Measurements from ENCODE around the gene ATAD1. TPM values are rescaled to one million over a fixed set of nuclear protein-coding genes. Genes with fewer than 3 reads are reported as not detected.

The ATAD1 gene
- polyA plus RNA-seq, 4 donors = 5.1 to 34.4 (median 11.4) TPM

GRCh38 chr10:87721781-87722180, 96.2 kb downstream of the ATAD1 start:
- no peak overlapping the region for H3K4me3 ChIP-seq (ENCODE audit: low read depth in 1 of 3, low read length in 3 of 3)
- H3K27ac ChIP-seq (ENCODE audit: low read depth in 1 of 3, low read length in 2 of 3) = no peak overlapping the region
- H3K36me3 ChIP-seq (ENCODE audit: control insufficient read depth in 3 of 3, insufficient read depth in 2 of 3, low read depth in 1 of 3, low read length in 3 of 3) = peaks cover 0 to 12% (median 5%) of the 10 kb centered on the region in 3 donors
- 88 to 94% (median 90%) methylated on average over 2 of the region's 2 CpGs for WGBS, 3 donors
- H3K4me1 ChIP-seq (ENCODE audit: control insufficient read depth in 3 of 3, insufficient read depth in 2 of 3, low read depth in 1 of 3, low read length in 2 of 3) = peaks cover 0 to 10% (median 2%) of the 10 kb centered on the region in 3 donors
- no peak for FAIRE-seq
- H3K27me3 ChIP-seq (ENCODE audit: control insufficient read depth in 3 of 3, insufficient read depth in 3 of 3, low read length in 3 of 3) = no peaks in the 10 kb centered on the region
- H3K9me3 ChIP-seq (ENCODE audit: control insufficient read depth in 2 of 2, insufficient read depth in 1 of 2, low read depth in 1 of 2, low read length in 1 of 2) = no peaks in the 10 kb centered on the region
- no peak for DNase-seq

- Histone ChIP-seq H3K9me3 (ENCODE audit: control insufficient read depth in 2 of 2, insufficient read depth in 1 of 2, low read depth in 1 of 2, low read length in 1 of 2) (no peaks in the 10 kb centered on the region), H3K4me1 (ENCODE audit: control insufficient read depth in 3 of 3, insufficient read depth in 2 of 3, low read depth in 1 of 3, low read length in 2 of 3) (peaks cover 0 to 10% (median 2%) of the 10 kb centered on the region in 3 donors), H3K4me3 (ENCODE audit: low read depth in 1 of 3, low read length in 3 of 3) (no peak overlapping the region), H3K27me3 (ENCODE audit: control insufficient read depth in 3 of 3, insufficient read depth in 3 of 3, low read length in 3 of 3) (no peaks in the 10 kb centered on the region), H3K27ac (ENCODE audit: low read depth in 1 of 3, low read length in 2 of 3) (no peak overlapping the region), H3K36me3 (ENCODE audit: control insufficient read depth in 3 of 3, insufficient read depth in 2 of 3, low read depth in 1 of 3, low read length in 3 of 3) (peaks cover 0 to 14% (median 7%) of the 10 kb centered on the region in 3 donors)
- no peak for FAIRE-seq
- DNase-seq = no peak
- WGBS, 3 donors = 96 to 100% (median 97%) methylated on average over 1 of the region's 1 CpG
Measured at GRCh38 chr10:87720665-87721064, 97.4 kb downstream of the ATAD1 start.

- peaks cover 0 to 5% (median 5%) of the 10 kb centered on the region in 3 donors for H3K4me1 ChIP-seq (ENCODE audit: control insufficient read depth in 3 of 3, insufficient read depth in 2 of 3, low read depth in 1 of 3, low read length in 2 of 3)
- WGBS, 3 donors = 64 to 87% (median 72%) methylated on average over 4 of the region's 4 CpGs
- no peak overlapping the region for H3K27ac ChIP-seq (ENCODE audit: low read depth in 1 of 3, low read length in 2 of 3)
- no peaks in the 10 kb centered on the region for H3K9me3 ChIP-seq (ENCODE audit: control insufficient read depth in 2 of 2, insufficient read depth in 1 of 2, low read depth in 1 of 2, low read length in 1 of 2)
- FAIRE-seq = no peak
- peaks cover 0 to 19% (median 12%) of the 10 kb centered on the region in 3 donors for H3K36me3 ChIP-seq (ENCODE audit: control insufficient read depth in 3 of 3, insufficient read depth in 2 of 3, low read depth in 1 of 3, low read length in 3 of 3)
- no peak for DNase-seq
- H3K27me3 ChIP-seq (ENCODE audit: control insufficient read depth in 3 of 3, insufficient read depth in 3 of 3, low read length in 3 of 3) = no peaks in the 10 kb centered on the region
- no peak overlapping the region for H3K4me3 ChIP-seq (ENCODE audit: low read depth in 1 of 3, low read length in 3 of 3)
Measured at GRCh38 chr10:87716348-87716670, 101.7 kb downstream of the ATAD1 start.

GRCh38 chr10:87715552-87716347, 102.3 kb downstream of the ATAD1 start:
- DNase-seq = no peak
- H3K27ac ChIP-seq (ENCODE audit: low read depth in 1 of 3, low read length in 2 of 3) = peak overlapping the region in 1 of 3 donors; percentile 32
- H3K4me1 ChIP-seq (ENCODE audit: control insufficient read depth in 3 of 3, insufficient read depth in 2 of 3, low read depth in 1 of 3, low read length in 2 of 3) = peaks cover 0 to 5% (median 5%) of the 10 kb centered on the region in 3 donors
- no peak overlapping the region for H3K4me3 ChIP-seq (ENCODE audit: low read depth in 1 of 3, low read length in 3 of 3)
- H3K36me3 ChIP-seq (ENCODE audit: control insufficient read depth in 3 of 3, insufficient read depth in 2 of 3, low read depth in 1 of 3, low read length in 3 of 3) = peaks cover 0 to 19% (median 12%) of the 10 kb centered on the region in 3 donors
- WGBS, 3 donors = 71 to 77% (median 75%) methylated on average over 3 of the region's 3 CpGs
- H3K9me3 ChIP-seq (ENCODE audit: control insufficient read depth in 2 of 2, insufficient read depth in 1 of 2, low read depth in 1 of 2, low read length in 1 of 2) = no peaks in the 10 kb centered on the region
- H3K27me3 ChIP-seq (ENCODE audit: control insufficient read depth in 3 of 3, insufficient read depth in 3 of 3, low read length in 3 of 3) = no peaks in the 10 kb centered on the region
- no peak for FAIRE-seq

DNA sequence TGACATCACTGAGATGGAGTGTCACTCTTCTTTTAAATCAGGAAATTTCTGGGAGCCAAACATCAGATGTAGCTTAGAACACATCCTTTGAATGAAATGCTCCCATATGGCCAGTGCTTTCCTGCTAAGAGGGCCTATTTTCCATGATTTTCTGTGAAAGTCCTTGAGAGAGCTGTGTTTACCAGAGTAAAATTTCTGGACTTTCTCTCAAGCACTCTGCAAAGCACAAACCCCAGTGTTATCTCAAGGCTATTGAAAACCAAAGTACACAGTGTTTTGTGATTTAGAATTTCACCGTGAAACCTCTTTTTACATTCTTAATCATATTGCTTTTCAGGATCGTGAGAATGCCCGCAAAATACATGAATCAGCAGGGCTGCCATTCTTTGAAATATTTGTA, 104.3 kb downstream of the ATAD1 start:
- Histone ChIP-seq H3K27ac (ENCODE audit: low read depth in 1 of 3, low read length in 2 of 3) (no peak overlapping the region), H3K9me3 (ENCODE audit: control insufficient read depth in 2 of 2, insufficient read depth in 1 of 2, low read depth in 1 of 2, low read length in 1 of 2) (no peaks in the 10 kb centered on the region), H3K36me3 (ENCODE audit: control insufficient read depth in 3 of 3, insufficient read depth in 2 of 3, low read depth in 1 of 3, low read length in 3 of 3) (peaks cover 0 to 21% (median 9%) of the 10 kb centered on the region in 3 donors), H3K4me1 (ENCODE audit: control insufficient read depth in 3 of 3, insufficient read depth in 2 of 3, low read depth in 1 of 3, low read length in 2 of 3) (peaks cover 0 to 5% (median 5%) of the 10 kb centered on the region in 3 donors), H3K27me3 (ENCODE audit: control insufficient read depth in 3 of 3, insufficient read depth in 3 of 3, low read length in 3 of 3) (no peaks in the 10 kb centered on the region), H3K4me3 (ENCODE audit: low read depth in 1 of 3, low read length in 3 of 3) (no peak overlapping the region)
- 77 to 82% (median 80%) methylated on average over 3 of the region's 3 CpGs for WGBS, 3 donors
- DNase-seq = no peak
- no peak for FAIRE-seq

GRCh38 chr10:87712913-87713616, 105.0 kb downstream of the ATAD1 start:
- Histone ChIP-seq H3K27me3 (ENCODE audit: control insufficient read depth in 3 of 3, insufficient read depth in 3 of 3, low read length in 3 of 3) (no peaks in the 10 kb centered on the region), H3K4me1 (ENCODE audit: control insufficient read depth in 3 of 3, insufficient read depth in 2 of 3, low read depth in 1 of 3, low read length in 2 of 3) (peaks cover 0 to 5% (median 5%) of the 10 kb centered on the region in 3 donors), H3K36me3 (ENCODE audit: control insufficient read depth in 3 of 3, insufficient read depth in 2 of 3, low read depth in 1 of 3, low read length in 3 of 3) (peaks cover 0 to 17% (median 7%) of the 10 kb centered on the region in 3 donors), H3K9me3 (ENCODE audit: control insufficient read depth in 2 of 2, insufficient read depth in 1 of 2, low read depth in 1 of 2, low read length in 1 of 2) (no peaks in the 10 kb centered on the region), H3K4me3 (ENCODE audit: low read depth in 1 of 3, low read length in 3 of 3) (no peak overlapping the region), H3K27ac (ENCODE audit: low read depth in 1 of 3, low read length in 2 of 3) (no peak overlapping the region)
- 82 to 91% (median 90%) methylated on average over 11 of the region's 11 CpGs for WGBS, 3 donors
- FAIRE-seq = no peak
- no peak for DNase-seq

DNA sequence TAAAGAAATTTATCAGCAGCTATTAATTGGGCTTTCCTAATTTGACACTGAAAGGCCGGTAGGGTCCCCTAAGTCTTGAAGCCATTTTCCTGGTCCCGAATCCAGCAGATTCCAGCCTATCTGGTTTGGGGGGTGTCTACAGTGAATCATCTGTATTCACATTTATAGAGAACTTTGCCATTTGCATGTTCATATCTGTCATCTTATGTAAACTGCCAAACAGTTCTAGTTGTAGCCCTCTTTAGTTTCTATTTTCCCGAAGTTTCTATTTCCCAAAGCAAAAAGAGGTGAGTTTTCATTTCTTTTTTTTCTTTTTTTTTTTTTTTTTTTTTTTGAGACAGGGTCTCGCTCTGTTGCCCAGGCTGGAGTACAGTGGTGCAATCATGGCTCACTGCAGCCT, 110.8 kb downstream of the ATAD1 start:
- H3K4me3 ChIP-seq (ENCODE audit: low read depth in 1 of 3, low read length in 3 of 3) = no peak overlapping the region
- no peak for DNase-seq
- H3K9me3 ChIP-seq (ENCODE audit: control insufficient read depth in 2 of 2, insufficient read depth in 1 of 2, low read depth in 1 of 2, low read length in 1 of 2) = no peaks in the 10 kb centered on the region
- H3K27ac ChIP-seq (ENCODE audit: low read depth in 1 of 3, low read length in 2 of 3) = no peak overlapping the region
- peaks cover 0 to 7% (median 0%) of the 10 kb centered on the region in 3 donors for H3K4me1 ChIP-seq (ENCODE audit: control insufficient read depth in 3 of 3, insufficient read depth in 2 of 3, low read depth in 1 of 3, low read length in 2 of 3)
- H3K36me3 ChIP-seq (ENCODE audit: control insufficient read depth in 3 of 3, insufficient read depth in 2 of 3, low read depth in 1 of 3, low read length in 3 of 3) = peaks cover 0 to 12% (median 0%) of the 10 kb centered on the region in 3 donors
- WGBS, 3 donors = 84 to 96% (median 91%) methylated on average over 4 of the region's 4 CpGs
- FAIRE-seq = no peak
- H3K27me3 ChIP-seq (ENCODE audit: control insufficient read depth in 3 of 3, insufficient read depth in 3 of 3, low read length in 3 of 3) = no peaks in the 10 kb centered on the region

- Histone ChIP-seq H3K27ac (ENCODE audit: low read depth in 1 of 3, low read length in 2 of 3) (no peak overlapping the region), H3K4me1 (ENCODE audit: control insufficient read depth in 3 of 3, insufficient read depth in 2 of 3, low read depth in 1 of 3, low read length in 2 of 3) (peaks cover 0 to 7% (median 0%) of the 10 kb centered on the region in 3 donors), H3K4me3 (ENCODE audit: low read depth in 1 of 3, low read length in 3 of 3) (no peak overlapping the region), H3K9me3 (ENCODE audit: control insufficient read depth in 2 of 2, insufficient read depth in 1 of 2, low read depth in 1 of 2, low read length in 1 of 2) (no peaks in the 10 kb centered on the region), H3K27me3 (ENCODE audit: control insufficient read depth in 3 of 3, insufficient read depth in 3 of 3, low read length in 3 of 3) (no peaks in the 10 kb centered on the region), H3K36me3 (ENCODE audit: control insufficient read depth in 3 of 3, insufficient read depth in 2 of 3, low read depth in 1 of 3, low read length in 3 of 3) (peaks cover 0 to 9% (median 0%) of the 10 kb centered on the region in 3 donors)
- DNase-seq = no peak
- FAIRE-seq = no peak
- 71 to 82% (median 79%) methylated on average over 4 of the region's 4 CpGs for WGBS, 3 donors
Measured at GRCh38 chr10:87706731-87707130, 111.3 kb downstream of the ATAD1 start.
